Measurements from ENCODE around the gene ABCA7.

Gene ABCA7

GRCh38 chr19:1055028-1055425 is 15.1 kb downstream of the ABCA7 start:
- TF ChIP-seq CTCF (IDR thresholded peaks at IDR 0.05; ENCODE audit: low read length, missing control alignments) = no peak
- H3K4me3 ChIP-seq (replicated peaks; ENCODE audit: low read depth, low read length) = no peak overlapping the region
- DNase-seq (ENCODE audit: low read depth) = no peak

- TF ChIP-seq CTCF (IDR thresholded peaks at IDR 0.05; ENCODE audit: low read length, missing control alignments) = no peak
- no peak overlapping the region for H3K4me3 ChIP-seq (replicated peaks; ENCODE audit: low read depth, low read length)
- no peak for DNase-seq (ENCODE audit: low read depth)
Measured at GRCh38 chr19:1055886-1056620, 16.1 kb downstream of the ABCA7 start.

- DNase-seq (ENCODE audit: low read depth) = peak; percentile 74
- TF ChIP-seq CTCF (IDR thresholded peaks at IDR 0.05; ENCODE audit: low read length, missing control alignments) = no peak
- no peak overlapping the region for H3K4me3 ChIP-seq (replicated peaks; ENCODE audit: low read depth, low read length)
Measured at GRCh38 chr19:1057176-1057855, 17.4 kb downstream of the ABCA7 start.

GRCh38 chr19:1058112-1058511 is 18.2 kb downstream of the ABCA7 start:
- TF ChIP-seq CTCF (IDR thresholded peaks at IDR 0.05; ENCODE audit: low read length, missing control alignments) = no peak
- DNase-seq (ENCODE audit: low read depth) = no peak
- no peak overlapping the region for H3K4me3 ChIP-seq (replicated peaks; ENCODE audit: low read depth, low read length)

GRCh38 chr19:1060689-1061088 is 20.8 kb downstream of the ABCA7 start:
- no peak for TF ChIP-seq CTCF (IDR thresholded peaks at IDR 0.05; ENCODE audit: low read length, missing control alignments)
- no peak overlapping the region for H3K4me3 ChIP-seq (replicated peaks; ENCODE audit: low read depth, low read length)
- DNase-seq (ENCODE audit: low read depth) = no peak

GRCh38 chr19:1061987-1062386 is 22.1 kb downstream of the ABCA7 start:
- H3K4me3 ChIP-seq (replicated peaks; ENCODE audit: low read depth, low read length) = no peak overlapping the region
- TF ChIP-seq CTCF (IDR thresholded peaks at IDR 0.05; ENCODE audit: low read length, missing control alignments) = no peak
- no peak for DNase-seq (ENCODE audit: low read depth)
